Right ventricle myocardium inferior (tissue), 1 donor: ENCODE measurements around the gene TBL1X. TPM values are rescaled to one million over a fixed set of nuclear protein-coding genes. Genes with fewer than 3 reads are reported as not detected.

ENCODE experiments used
- ATAC-seq: fragments of 200-7000 bp; cut with Tn5 transposase; one replicate; pipeline ENCODE4 v1.9.1; 2020; ENCODE audit warnings: mild to moderate bottlenecking, moderate library complexity
- DNase-seq: peaks from one replicate; pipeline ENCODE4 v3.0.0; 2021; ENCODE audit errors: missing footprints
- intact Hi-C: fragments of 100-400 bp; cut with DNase I; formaldehyde crosslinking; loops from one replicate; pipeline ENCODE4 v1.11.0; 2022
- total RNA-seq: library from RNA; stranded (reverse); fragmentation: NEBNext Ultra II Directional; extraction: Animal tissue kit (Norgen Biotek cat#: 25700); gene quantifications from one replicate; pipeline ENCODE4 v1.2.1, GENCODE V29; 2021
- donor health status: DM: no; HTN: yes; CAD: no; lungs with severe emphysema.

The TBL1X gene
- total RNA-seq, 1 donor from 2014 or later = 10.6 TPM

DNA sequence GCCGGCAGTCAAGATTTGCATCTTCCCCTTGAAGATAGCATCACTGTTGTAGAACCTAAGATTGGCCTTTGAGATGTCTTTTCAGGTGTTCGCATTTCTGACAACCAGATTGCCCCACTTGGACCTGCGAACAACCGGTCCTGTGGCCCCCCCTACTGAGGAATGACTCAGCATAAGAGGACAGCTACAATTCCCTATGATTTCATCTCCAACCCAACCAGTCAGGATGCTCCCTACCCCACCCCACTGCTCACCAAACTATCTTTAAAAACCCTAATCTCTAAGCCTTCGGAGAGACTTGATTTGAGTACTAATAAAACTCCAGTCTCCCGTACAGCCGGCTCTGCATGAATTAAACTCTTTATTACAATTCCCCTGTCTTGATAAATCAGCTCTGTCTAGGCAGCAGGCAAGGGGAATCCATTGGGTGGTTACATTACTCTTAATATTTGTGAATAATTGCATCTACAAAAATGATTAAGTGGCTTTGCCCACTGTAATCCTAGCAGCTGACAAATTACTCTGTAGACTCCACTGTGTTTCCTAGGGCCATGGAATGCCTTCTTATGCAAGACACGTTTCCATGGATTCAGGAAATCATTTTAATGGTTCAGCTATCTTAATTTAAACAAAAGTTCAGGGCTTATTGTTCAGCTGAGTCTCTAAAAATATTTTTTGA, 205.4 kb downstream of the TBL1X start:
- ATAC-seq = no peak
- intact Hi-C loops = loop anchor here (10.0 kb wide), 1 partner anchor 205 kb away; the partner anchor contains the start of gene TBL1X
- no peak for DNase-seq

GRCh38 chrX:9671998-9672397, 207.1 kb downstream of the TBL1X start:
- no peak for DNase-seq
- intact Hi-C loops = loop anchor here (10.0 kb wide), 1 partner anchor 207 kb away; the partner anchor contains the start of gene TBL1X
- no peak for ATAC-seq

DNA sequence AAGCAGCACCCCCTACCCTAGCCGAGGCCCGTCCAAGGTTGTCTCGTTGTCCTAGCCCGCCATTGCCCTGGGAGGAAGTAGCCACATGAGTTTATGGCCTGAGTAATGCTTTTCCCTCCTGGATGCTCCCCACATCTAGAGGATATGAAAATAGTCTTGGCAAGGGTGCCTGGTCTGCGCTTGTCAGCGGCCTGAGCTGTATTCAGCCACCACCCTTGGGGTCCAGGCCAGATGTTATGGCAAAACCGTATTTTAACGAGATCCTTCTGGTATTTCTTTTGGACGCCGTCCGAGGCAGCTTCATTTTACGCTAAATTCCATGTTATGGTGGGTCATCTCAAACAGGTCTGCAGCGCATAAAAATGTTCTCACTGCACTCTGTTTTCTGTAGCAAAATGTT, 211.4 kb downstream of the TBL1X start:
- intact Hi-C loops = loop anchor here (10.0 kb wide), 1 partner anchor 212 kb away; the partner anchor contains the start of gene TBL1X
- DNase-seq (no peak), ATAC-seq (no peak)

DNA sequence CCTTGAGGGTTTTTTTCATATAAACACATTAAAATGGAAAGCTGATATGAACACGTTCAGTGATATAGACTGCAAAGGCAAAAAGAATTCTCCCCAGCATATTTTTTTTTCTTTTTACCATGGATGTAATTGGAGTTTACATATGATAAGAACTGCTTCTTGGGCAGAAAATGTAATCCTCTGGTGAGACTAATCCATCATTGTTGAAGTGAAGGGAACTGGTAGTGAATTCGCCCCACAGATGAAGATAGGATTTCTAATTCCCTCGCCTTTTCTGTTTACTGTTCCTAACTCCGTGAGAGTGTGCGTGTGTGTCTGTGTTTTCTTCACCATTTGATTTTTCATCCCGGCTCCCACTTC, 211.9 kb downstream of the TBL1X start:
- DNase-seq (no peak), ATAC-seq (no peak)
- intact Hi-C loops = loop anchor here (10.0 kb wide), 1 partner anchor 212 kb away; the partner anchor contains the start of gene TBL1X

- intact Hi-C loops = loop anchor here (10.0 kb wide), 1 partner anchor 212 kb away; the partner anchor contains the start of gene TBL1X
Observed at GRCh38 chrX:9677098-9677739, 212.4 kb downstream of the TBL1X start.

DNA sequence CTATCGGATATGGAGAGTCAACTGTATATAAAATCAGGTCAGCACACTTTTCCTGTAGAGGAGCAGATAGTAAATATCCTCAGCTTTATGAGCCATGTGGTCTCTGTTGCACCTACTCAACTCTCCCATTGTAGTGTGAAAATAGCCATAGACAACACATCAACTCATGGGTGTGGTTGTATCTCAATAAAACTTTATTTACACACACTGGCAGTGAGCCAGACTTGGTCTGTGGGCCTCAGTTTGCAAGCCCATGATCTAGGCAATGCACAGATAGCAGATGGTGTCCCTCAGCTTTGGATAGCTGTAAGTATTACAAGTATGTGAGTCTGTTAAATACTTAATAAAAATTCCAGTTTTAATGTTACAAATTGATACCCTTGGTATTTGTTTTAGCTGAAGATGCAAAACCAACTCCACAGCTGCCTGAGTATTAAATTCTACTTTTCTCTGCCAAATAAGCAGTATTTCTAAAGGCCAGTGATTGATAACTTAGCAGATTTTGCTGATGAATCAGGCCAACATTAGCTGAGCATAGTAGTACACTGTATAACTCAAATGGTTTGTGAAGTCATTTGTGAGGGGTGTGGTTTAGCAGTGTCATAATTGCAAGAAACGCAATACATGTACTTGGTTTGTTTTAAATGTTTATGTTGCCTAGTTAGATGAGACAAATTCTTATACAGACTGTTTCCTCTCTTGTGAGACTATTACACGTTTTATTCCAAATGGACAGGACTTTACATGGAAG, 213.5 kb downstream of the TBL1X start:
- no peak for ATAC-seq
- intact Hi-C loops = loop anchor here (10.0 kb wide), 1 partner anchor 214 kb away; the partner anchor contains the start of gene TBL1X
- no peak for DNase-seq

More at GRCh38 chrX:9677098-9677739, 212.4 kb downstream of the TBL1X start:
- ATAC-seq (peak; percentile 39), DNase-seq (no peak)

GRCh38 chrX:9681011-9681410, 216.2 kb downstream of the TBL1X start:
- ATAC-seq = no peak

DNA sequence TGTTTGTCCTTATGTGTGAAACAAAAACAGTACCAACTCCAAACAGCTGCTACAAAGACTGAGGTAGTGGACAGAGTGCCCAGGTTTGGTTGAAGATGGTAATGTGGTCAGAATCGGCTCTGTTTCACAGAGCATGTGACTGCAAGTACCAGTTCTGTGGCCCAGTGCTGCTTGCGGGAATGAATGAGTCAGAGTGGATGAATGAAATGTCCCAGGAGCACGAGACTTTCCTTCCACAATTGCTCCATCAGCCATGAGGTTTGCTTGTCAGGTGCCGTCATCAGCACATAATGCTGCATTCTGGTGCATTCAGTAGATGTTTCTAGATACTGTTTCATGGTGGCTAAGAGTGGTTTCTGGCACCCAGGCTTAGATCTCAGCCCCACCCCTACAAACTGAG, 216.6 kb downstream of the TBL1X start:
- intact Hi-C loops = no loop called here
- ATAC-seq (no peak), DNase-seq (no peak)

More at GRCh38 chrX:9681011-9681410, 216.2 kb downstream of the TBL1X start:
- no peak for DNase-seq
- intact Hi-C loops = no loop called here

DNA sequence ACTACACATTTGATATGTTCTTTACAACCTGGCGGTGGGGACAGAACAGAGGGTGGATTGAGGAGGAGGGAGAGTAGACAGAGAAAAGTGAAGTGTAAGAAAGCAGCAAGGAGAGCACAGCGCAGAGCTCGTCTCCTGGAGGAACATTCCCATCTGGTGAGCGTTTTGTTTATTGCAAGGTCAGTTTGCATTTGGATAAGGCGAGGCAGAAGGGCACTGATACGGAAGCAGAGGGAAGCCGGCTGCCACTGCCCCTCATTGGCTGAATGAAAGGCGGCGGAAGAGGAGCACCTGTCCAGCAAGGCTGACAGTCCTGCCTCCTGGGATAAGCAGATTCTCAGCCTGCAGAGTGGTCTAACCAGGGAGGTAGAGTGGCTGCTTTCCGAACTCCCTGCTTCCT, 217.6 kb downstream of the TBL1X start:
- DNase-seq (no peak), ATAC-seq (no peak)
- intact Hi-C loops = no loop called here

GRCh38 chrX:9682861-9683260, 218.0 kb downstream of the TBL1X start:
- intact Hi-C loops = no loop called here

GRCh38 chrX:9683350-9683749, 218.5 kb downstream of the TBL1X start:
- intact Hi-C loops = no loop called here
- DNase-seq (no peak), ATAC-seq (no peak)

More at GRCh38 chrX:9682861-9683260, 218.0 kb downstream of the TBL1X start:
- DNase-seq (no peak), ATAC-seq (no peak)

GRCh38 chrX:9687899-9688298, 223.0 kb downstream of the TBL1X start:
- DNase-seq = no peak
- ATAC-seq = no peak
- intact Hi-C loops = no loop called here

GRCh38 chrX:9688833-9689232, 224.0 kb downstream of the TBL1X start:
- no peak for ATAC-seq
- intact Hi-C loops = no loop called here
- no peak for DNase-seq

DNA sequence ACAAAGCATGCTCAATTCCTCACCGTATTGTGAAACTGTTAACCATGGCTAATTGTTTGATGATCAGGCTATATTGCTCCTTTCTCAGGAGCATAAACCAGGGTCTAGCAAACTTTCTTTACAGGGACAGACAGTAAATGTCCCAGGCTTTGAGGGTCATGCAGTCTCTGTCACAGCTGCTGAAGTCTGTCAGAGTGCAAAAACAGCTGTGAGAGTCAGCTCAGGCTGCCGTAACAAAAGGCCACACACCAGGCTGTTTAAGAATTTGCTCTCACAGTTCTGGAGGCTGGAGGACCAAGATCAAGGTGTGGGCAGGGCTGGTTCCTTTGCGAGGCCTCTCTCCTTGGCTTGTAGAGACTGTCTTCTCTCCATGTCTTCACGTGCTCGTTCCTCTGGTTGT, 225.2 kb downstream of the TBL1X start:
- no peak for ATAC-seq
- DNase-seq = no peak
- intact Hi-C loops = no loop called here

DNA sequence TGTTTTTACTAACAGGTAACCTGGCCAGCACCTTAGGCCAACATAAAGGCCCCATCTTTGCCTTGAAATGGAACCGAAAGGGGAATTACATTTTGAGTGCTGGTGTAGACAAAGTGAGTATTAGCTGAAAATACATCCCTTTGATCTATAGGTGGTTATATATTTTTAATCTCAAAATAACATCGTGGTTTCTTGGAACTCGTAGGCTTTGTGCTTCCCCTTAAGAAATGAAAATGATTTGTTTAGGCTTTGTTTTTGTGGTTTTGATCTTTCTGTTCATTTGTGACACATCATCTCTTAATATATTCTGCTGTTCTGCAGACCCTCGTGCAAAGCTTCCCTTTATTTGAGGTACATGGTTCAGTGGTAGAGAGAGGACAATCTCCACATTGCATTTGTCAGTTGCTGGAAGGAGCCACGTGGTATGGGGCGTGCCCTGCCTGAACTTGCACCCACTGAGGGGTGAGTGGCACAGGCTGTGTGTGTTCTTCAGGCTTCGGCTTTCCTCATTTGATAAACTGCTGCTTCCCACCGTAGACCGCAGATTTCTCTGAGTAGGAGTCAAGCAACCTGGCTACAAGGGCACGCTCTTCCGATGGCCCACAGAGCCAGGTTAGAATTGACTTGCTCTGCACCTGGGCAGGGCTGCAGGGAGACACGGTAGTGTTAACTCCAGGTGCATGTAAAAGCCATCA, 228.6 kb downstream of the TBL1X start:
- ATAC-seq = no peak
- DNase-seq = no peak
- intact Hi-C loops = no loop called here

- no peak for ATAC-seq
- intact Hi-C loops = no loop called here
Observed at GRCh38 chrX:9698576-9698975, 233.7 kb downstream of the TBL1X start.

DNA sequence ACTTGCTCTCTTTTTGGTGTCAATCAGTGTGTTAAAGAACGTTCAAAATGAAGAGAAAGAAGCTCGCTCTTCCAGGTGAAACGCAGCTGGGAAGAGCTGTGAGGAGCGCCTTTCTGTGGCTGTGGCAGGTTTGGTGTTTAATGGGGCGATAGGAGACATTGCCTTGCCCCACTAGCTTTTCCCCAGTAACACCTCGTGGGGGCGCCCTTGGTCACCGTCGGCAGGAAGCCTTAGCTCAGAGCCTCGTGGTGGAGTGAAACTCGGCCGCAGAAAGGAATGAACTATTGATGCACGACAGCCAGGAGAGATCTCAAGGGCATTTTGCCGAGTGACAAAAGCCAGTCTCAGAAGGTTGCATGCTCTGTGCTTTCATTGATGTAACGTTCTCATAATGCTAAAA, 235.7 kb downstream of the TBL1X start:
- DNase-seq (no peak), ATAC-seq (no peak)
- intact Hi-C loops = no loop called here

More at GRCh38 chrX:9698576-9698975, 233.7 kb downstream of the TBL1X start:
- no peak for DNase-seq

DNA sequence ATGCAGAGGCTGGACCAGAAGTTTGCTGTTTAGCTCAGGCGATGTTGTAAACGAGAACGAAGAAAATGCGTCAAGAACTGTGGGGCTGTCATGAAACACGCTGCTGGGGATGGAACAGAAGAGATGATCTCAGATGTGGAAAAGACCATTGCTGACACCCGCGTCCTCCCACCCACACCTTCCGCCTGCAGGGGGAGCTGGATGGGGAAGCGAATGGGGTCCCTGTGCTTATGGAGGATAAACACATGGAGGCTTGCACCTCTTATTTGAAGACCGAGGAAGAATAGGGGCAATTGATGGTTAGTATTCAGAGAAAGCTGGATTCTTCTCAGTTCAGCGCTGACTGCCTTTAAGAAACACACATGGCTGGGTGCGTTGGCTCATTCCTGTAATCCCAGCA, 236.9 kb downstream of the TBL1X start:
- ATAC-seq (no peak), DNase-seq (no peak)
- intact Hi-C loops = no loop called here

DNA sequence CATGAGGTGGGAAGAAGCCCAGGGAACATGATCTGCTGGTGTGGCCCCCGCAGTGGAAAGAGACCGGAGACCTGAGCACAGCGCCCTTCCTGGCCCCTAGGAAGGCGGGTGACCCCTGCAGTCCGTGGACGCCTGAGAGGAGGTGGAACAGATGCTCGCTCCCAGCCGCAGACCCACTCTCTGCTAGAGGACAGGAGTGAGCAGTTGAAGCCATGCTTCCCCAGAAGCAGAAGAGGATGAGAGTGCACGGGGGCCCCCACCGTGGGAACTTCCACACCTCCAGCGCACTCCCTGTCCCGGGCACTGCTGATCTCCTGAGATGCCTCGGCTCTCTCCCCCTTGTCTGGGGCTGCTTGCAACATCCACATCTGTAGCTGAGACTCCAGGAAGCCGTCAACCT, 238.5 kb downstream of the TBL1X start:
- no peak for ATAC-seq
- intact Hi-C loops = no loop called here

More for the DNA sequence above, 238.5 kb downstream of the TBL1X start:
- no peak for DNase-seq
